Colonic mucosa (tissue), 4 donors: ENCODE results near the gene CREBL2. TPM values are rescaled to one million over a fixed set of nuclear protein-coding genes. Genes with fewer than 3 reads are reported as not detected.

Experiments
- DNase-seq: peaks from one replicate; pipeline ENCODE4 v3.0.0-alpha.2; 2020
- H3K27ac ChIP-seq: fragments of 200-600 bp; one replicate; pipeline ENCODE4 v1.8.0; 2021
- H3K27me3 ChIP-seq: fragments of 200-600 bp; one replicate; pipeline ENCODE4 v1.8.0; 2021
- H3K36me3 ChIP-seq: fragments of 200-600 bp; one replicate; pipeline ENCODE4 v1.8.0; 2021
- H3K4me1 ChIP-seq: fragments of 200-600 bp; one replicate; pipeline ENCODE4 v1.8.0; 2021; ENCODE audit warnings: mild to moderate bottlenecking
- H3K4me3 ChIP-seq: fragments of 200-600 bp; one replicate; pipeline ENCODE4 v1.8.0; 2021
- H3K9ac ChIP-seq, 2 donors: one replicate each; pipeline ENCODE4 v1.7.0; 2013; ENCODE audit warnings: control low read depth in 2 of 2, low read depth in 2 of 2, low read length in 2 of 2
- H3K9me3 ChIP-seq: fragments of 200-600 bp; one replicate; pipeline ENCODE4 v1.8.0; 2021
- intact Hi-C: fragments of 100-400 bp; cut with DNase I; formaldehyde crosslinking; loops from one replicate; pipeline ENCODE4 v1.14.1; 2022
- total RNA-seq, 2 donors: library from RNA; stranded (reverse); fragmentation: NEBNext Ultra II Directional in 1 of 2; extraction: Animal tissue kit (Norgen Biotek cat#: 25700) in 1 of 2; gene quantifications; one replicate each; pipeline ENCODE4 v1.2.1, GENCODE V29; 2021
- TF ChIP-seq, protein P1 (sequence below): fragments of 200-600 bp; IDR thresholded peaks from one replicate; pipeline ENCODE4 v1.8.0; 2022; ENCODE audit warnings: antibody characterized with exemption, mild to moderate bottlenecking
- donor health status: healthy.
- donor health status: DM: no; HTN: no; CAD: no.
- donor health status: DM: no; HTN: no; CAD: no.

The CREBL2 gene
- total RNA-seq, 2 donors from 2014 or later, result 18.6 to 28.9 TPM

DNA sequence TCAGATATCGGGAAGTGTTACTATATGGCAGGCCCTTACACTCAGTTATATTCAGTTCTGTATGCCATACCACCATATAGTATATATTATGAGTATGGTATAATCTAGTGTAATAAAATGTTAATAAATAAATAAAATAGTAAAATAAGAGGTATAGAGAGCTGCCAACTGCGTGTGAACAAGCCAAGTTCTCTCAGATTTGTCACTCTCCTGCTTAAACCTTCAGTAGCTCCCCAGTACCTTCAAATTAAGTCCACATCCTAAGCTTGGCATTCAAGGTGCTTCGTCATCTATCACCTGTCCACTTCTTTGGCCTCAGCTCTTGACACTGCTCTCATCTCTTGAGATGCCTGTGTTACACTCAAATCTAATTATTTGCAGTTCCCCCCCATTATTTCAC, 12.8 kb upstream of the CREBL2 start:
- Histone ChIP-seq H3K36me3 (no peaks in the 10 kb centered on the region), H3K27me3 (no peaks in the 10 kb centered on the region), H3K27ac (no peak overlapping the region), H3K9ac (no peak overlapping the region), H3K4me1 (no peaks in the 10 kb centered on the region), H3K9me3 (no peaks in the 10 kb centered on the region), H3K4me3 (no peak overlapping the region)
- intact Hi-C loops, result no loop called here
- TF ChIP-seq, protein P1, sequence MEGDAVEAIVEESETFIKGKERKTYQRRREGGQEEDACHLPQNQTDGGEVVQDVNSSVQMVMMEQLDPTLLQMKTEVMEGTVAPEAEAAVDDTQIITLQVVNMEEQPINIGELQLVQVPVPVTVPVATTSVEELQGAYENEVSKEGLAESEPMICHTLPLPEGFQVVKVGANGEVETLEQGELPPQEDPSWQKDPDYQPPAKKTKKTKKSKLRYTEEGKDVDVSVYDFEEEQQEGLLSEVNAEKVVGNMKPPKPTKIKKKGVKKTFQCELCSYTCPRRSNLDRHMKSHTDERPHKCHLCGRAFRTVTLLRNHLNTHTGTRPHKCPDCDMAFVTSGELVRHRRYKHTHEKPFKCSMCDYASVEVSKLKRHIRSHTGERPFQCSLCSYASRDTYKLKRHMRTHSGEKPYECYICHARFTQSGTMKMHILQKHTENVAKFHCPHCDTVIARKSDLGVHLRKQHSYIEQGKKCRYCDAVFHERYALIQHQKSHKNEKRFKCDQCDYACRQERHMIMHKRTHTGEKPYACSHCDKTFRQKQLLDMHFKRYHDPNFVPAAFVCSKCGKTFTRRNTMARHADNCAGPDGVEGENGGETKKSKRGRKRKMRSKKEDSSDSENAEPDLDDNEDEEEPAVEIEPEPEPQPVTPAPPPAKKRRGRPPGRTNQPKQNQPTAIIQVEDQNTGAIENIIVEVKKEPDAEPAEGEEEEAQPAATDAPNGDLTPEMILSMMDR, result no peak
- DNase-seq, result no peak

- H3K9me3 ChIP-seq, result no peaks in the 10 kb centered on the region
- H3K4me3 ChIP-seq, result no peak overlapping the region
- no peak overlapping the region for H3K9ac ChIP-seq
- H3K4me1 ChIP-seq, result no peaks in the 10 kb centered on the region
- H3K27me3 ChIP-seq, result no peaks in the 10 kb centered on the region
- TF ChIP-seq, protein P1, result no peak
- no peak overlapping the region for H3K27ac ChIP-seq
- intact Hi-C loops, result no loop called here
- DNase-seq, result no peak
- H3K36me3 ChIP-seq, result no peaks in the 10 kb centered on the region
Measured at GRCh38 chr12:12599750-12600643, 11.7 kb upstream of the CREBL2 start.

- no peaks in the 10 kb centered on the region for H3K27me3 ChIP-seq
- intact Hi-C loops, result no loop called here
- TF ChIP-seq, protein P1, result no peak
- no peaks in the 10 kb centered on the region for H3K9me3 ChIP-seq
- H3K4me1 ChIP-seq, result no peaks in the 10 kb centered on the region
- no peak for DNase-seq
- no peak overlapping the region for H3K9ac ChIP-seq
- no peaks in the 10 kb centered on the region for H3K36me3 ChIP-seq
- no peak overlapping the region for H3K27ac ChIP-seq
- no peak overlapping the region for H3K4me3 ChIP-seq
Measured at GRCh38 chr12:12600659-12601058, 11.0 kb upstream of the CREBL2 start.

- Histone ChIP-seq H3K27ac (no peak overlapping the region), H3K27me3 (no peaks in the 10 kb centered on the region), H3K36me3 (no peaks in the 10 kb centered on the region), H3K4me1 (no peaks in the 10 kb centered on the region), H3K9me3 (no peaks in the 10 kb centered on the region), H3K4me3 (no peak overlapping the region), H3K9ac (no peak overlapping the region)
- TF ChIP-seq, protein P1, result no peak
- intact Hi-C loops, result no loop called here
- no peak for DNase-seq
Measured at GRCh38 chr12:12604740-12605139, 6.9 kb upstream of the CREBL2 start.

GRCh38 chr12:12606781-12607589, 4.7 kb upstream of the CREBL2 start:
- H3K4me3 ChIP-seq, result no peak overlapping the region
- H3K36me3 ChIP-seq, result no peaks in the 10 kb centered on the region
- H3K4me1 ChIP-seq, result no peaks in the 10 kb centered on the region
- no peak overlapping the region for H3K27ac ChIP-seq
- TF ChIP-seq, protein P1, result no peak
- no peak overlapping the region for H3K9ac ChIP-seq
- no peaks in the 10 kb centered on the region for H3K9me3 ChIP-seq
- DNase-seq, result no peak
- intact Hi-C loops, result no loop called here
- no peaks in the 10 kb centered on the region for H3K27me3 ChIP-seq
